Glutamatergic neuron (in vitro differentiated cells): ENCODE data around the gene SGF29. TPM values are rescaled to one million over a fixed set of nuclear protein-coding genes. Genes with fewer than 3 reads are reported as not detected.

Experiments
- DNase-seq: peaks from one replicate; pipeline ENCODE4 v3.0.0; 2022
- H3K27ac Mint-ChIP-seq: one replicate; pipeline ENCODE4 v1.8.0; 2020; ENCODE audit warnings: mild to moderate bottlenecking, mixed read lengths, inconsistent platforms; ENCODE audit not compliant: unreplicated experiment
- H3K27me3 Mint-ChIP-seq: one replicate; pipeline ENCODE4 v1.8.0; 2020; ENCODE audit warnings: mild to moderate bottlenecking, moderate library complexity, mixed read lengths, inconsistent platforms; ENCODE audit not compliant: unreplicated experiment
- H3K36me3 Mint-ChIP-seq: one replicate; pipeline ENCODE4 v1.8.0; 2020; ENCODE audit warnings: mild to moderate bottlenecking, mixed read lengths, inconsistent platforms; ENCODE audit not compliant: unreplicated experiment
- H3K4me1 Mint-ChIP-seq: one replicate; pipeline ENCODE4 v1.8.0; 2020; ENCODE audit warnings: mild to moderate bottlenecking, low read depth, mixed read lengths, inconsistent platforms; ENCODE audit not compliant: unreplicated experiment
- H3K4me3 Mint-ChIP-seq: one replicate; pipeline ENCODE4 v1.8.0; 2020; ENCODE audit warnings: mild to moderate bottlenecking, mixed read lengths, inconsistent platforms; ENCODE audit not compliant: unreplicated experiment
- H3K9me3 Mint-ChIP-seq: one replicate; pipeline ENCODE4 v1.8.0; 2020; ENCODE audit warnings: mild to moderate bottlenecking, moderate library complexity, mixed read lengths, inconsistent platforms; ENCODE audit not compliant: unreplicated experiment
- CTCF ChIP-seq: fragments of 200-600 bp; sonication (generic); IDR thresholded peaks from one replicate; pipeline ENCODE4 v1.5.0; 2021; ENCODE audit not compliant: partially characterized antibody, unreplicated experiment
- total RNA-seq: library from RNA; stranded (reverse); fragmentation: NEBNext Ultra II Directional; extraction: Animal tissue kit (Norgen Biotek cat#: 25700); gene quantifications from one replicate; pipeline ENCODE4 v1.2.1, GENCODE V29; 2021; ENCODE audit not compliant: unreplicated experiment

Gene SGF29
- total RNA-seq, 1 donor from 2014 or later: 29.2 TPM

DNA sequence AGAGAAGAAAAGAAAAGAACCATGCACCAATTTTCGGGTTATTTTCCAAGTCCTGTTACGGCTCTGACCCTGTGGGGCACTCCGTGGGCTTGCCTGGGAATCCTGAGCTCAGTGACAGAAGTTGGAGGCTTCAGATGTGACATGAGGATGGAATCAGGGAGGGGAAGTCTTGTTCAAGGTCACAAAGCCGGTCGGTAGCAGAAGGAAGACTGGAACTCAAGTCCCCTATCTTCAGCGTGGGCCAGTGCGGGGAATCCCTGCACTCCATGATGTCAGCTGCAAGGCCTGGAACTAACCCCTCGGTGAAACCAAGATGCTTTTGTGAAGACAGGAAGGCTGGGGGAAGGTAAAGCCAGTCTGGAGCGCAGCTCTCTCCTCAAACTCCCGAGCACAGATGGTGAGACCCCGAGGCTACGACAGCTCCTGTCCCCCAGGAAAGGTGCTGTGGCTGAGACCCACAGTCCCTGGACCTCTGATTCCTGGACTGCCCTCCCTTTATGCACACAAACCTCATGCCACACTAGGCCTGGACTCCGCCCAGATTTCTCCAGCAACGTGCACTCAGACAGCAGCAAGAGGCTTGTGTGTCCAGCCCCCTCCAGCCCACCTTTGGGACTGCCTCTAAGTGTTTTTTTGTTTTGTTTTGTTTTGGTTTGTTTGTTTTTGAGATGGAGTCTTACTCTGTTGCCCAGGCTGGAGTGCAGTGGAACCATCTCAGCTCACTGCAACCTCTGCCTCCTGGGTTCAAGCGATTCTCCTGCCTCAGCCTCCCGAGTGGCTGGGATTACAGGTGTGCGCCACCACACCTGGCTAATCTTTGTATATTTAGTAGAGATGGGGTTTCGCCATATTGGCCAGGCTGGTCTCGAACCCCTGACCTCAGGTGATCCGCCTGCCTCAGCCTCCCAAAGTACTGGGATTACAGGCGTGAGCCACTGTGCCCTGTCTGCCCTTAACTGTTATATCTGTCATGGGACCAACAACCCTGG, 41.6 kb upstream of the SGF29 start:
- no peak for TF ChIP-seq CTCF
- DNase-seq: no peak
- peaks cover 7% of the 10 kb centered on the region for H3K27me3 Mint-ChIP-seq
- no peaks in the 10 kb centered on the region for H3K9me3 Mint-ChIP-seq
- no peak overlapping the region for H3K4me3 Mint-ChIP-seq
- H3K36me3 Mint-ChIP-seq: no peaks in the 10 kb centered on the region
- no peaks in the 10 kb centered on the region for H3K4me1 Mint-ChIP-seq
- H3K27ac Mint-ChIP-seq: no peak overlapping the region

- H3K36me3 Mint-ChIP-seq: no peaks in the 10 kb centered on the region
- no peak overlapping the region for H3K27ac Mint-ChIP-seq
- TF ChIP-seq CTCF: no peak
- H3K4me1 Mint-ChIP-seq: no peaks in the 10 kb centered on the region
- no peak for DNase-seq
- H3K27me3 Mint-ChIP-seq: peaks cover 7% of the 10 kb centered on the region
- H3K4me3 Mint-ChIP-seq: no peak overlapping the region
- no peaks in the 10 kb centered on the region for H3K9me3 Mint-ChIP-seq
These were observed 40.1 kb upstream of the SGF29 start for GRCh38 chr16:28513484-28514181.

- Mint-ChIP-seq H3K4me1 (no peaks in the 10 kb centered on the region), H3K27ac (no peak overlapping the region), H3K9me3 (no peaks in the 10 kb centered on the region), H3K36me3 (no peaks in the 10 kb centered on the region), H3K27me3 (peaks cover 7% of the 10 kb centered on the region), H3K4me3 (no peak overlapping the region)
- DNase-seq: no peak
- no peak for TF ChIP-seq CTCF
These were observed 39.5 kb upstream of the SGF29 start for GRCh38 chr16:28514246-28514645.

- no peaks in the 10 kb centered on the region for H3K4me1 Mint-ChIP-seq
- no peaks in the 10 kb centered on the region for H3K36me3 Mint-ChIP-seq
- H3K4me3 Mint-ChIP-seq: no peak overlapping the region
- H3K27ac Mint-ChIP-seq: no peak overlapping the region
- no peaks in the 10 kb centered on the region for H3K27me3 Mint-ChIP-seq
- H3K9me3 Mint-ChIP-seq: no peaks in the 10 kb centered on the region
- no peak for TF ChIP-seq CTCF
- DNase-seq: no peak
These were observed 33.0 kb upstream of the SGF29 start for GRCh38 chr16:28520672-28521071.

DNA sequence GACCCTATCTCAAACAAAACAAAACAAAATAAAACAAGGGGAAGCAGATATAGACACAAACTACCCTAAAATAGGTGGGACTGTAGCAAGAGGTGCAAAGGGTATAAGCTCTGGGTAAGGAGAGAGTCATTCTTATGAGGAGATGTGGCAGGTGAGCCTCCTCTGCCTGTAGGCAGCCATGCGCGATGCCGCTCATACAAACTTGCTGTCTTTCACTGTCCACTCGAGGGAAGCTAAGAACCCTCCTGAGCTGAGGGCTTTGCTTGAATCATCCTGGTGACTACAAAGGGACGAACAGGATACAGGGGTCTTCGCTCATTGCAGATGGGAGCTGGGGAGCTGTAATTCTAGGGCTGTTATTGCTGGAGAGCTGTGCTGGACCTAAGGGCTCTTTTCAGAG, 32.3 kb upstream of the SGF29 start:
- Mint-ChIP-seq H3K4me1 (no peaks in the 10 kb centered on the region), H3K9me3 (no peaks in the 10 kb centered on the region), H3K4me3 (no peak overlapping the region), H3K36me3 (no peaks in the 10 kb centered on the region), H3K27me3 (no peaks in the 10 kb centered on the region), H3K27ac (no peak overlapping the region)
- DNase-seq: no peak
- no peak for TF ChIP-seq CTCF
